IPS DF 6.9 (cell line): ENCODE data around the gene NPC1.
"Not testable (repeated sequence)": the region's sequence is repeated elsewhere in the genome, so short reads cannot be mapped to it uniquely, and the experiment has no call there.

ENCODE experiments used
- DNase-seq: peaks from one replicate; pipeline ENCODE4 v3.0.0-alpha.2; 2013; ENCODE audit warnings: low read depth, low spot score
- H3K27ac ChIP-seq: one replicate; pipeline ENCODE4 v1.5.1; 2013; ENCODE audit warnings: low read length, control low read depth
- H3K27me3 ChIP-seq: 2 replicates; pipeline ENCODE4 v1.6.1; 2013; ENCODE audit warnings: mild to moderate bottlenecking, low read length; ENCODE audit not compliant: control insufficient read depth, insufficient read depth
- H3K36me3 ChIP-seq: 2 replicates; pipeline ENCODE4 v1.6.1; 2013; ENCODE audit warnings: low read length; ENCODE audit not compliant: control insufficient read depth, insufficient read depth
- H3K4me1 ChIP-seq: 2 replicates; pipeline ENCODE4 v1.6.1; 2013; ENCODE audit warnings: low read length; ENCODE audit not compliant: control insufficient read depth, insufficient read depth
- H3K4me3 ChIP-seq: 2 replicates; pipeline ENCODE4 v1.5.1; 2013; ENCODE audit warnings: mild to moderate bottlenecking, low read length
- H3K9me3 ChIP-seq: 2 replicates; pipeline ENCODE4 v1.6.1; 2013; ENCODE audit warnings: low read length, inconsistent platforms; ENCODE audit not compliant: control insufficient read depth, insufficient read depth
- WGBS: extraction: QIAGEN DNeasy Blood & Tissue Kit; methylation state at CpG from one replicate; pipeline ENCODE4 v1.1.7; 2013; ENCODE audit warnings: mixed read lengths, missing lambda C conversion rate; ENCODE audit not compliant: insufficient read length, insufficient coverage; 5-methylcytosine and 5-hydroxymethylcytosine counted together

The NPC1 gene

GRCh38 chr18:23524213-23524707 lies 62.0 kb downstream of the NPC1 start:
- Histone ChIP-seq H3K9me3 (no peaks in the 10 kb centered on the region), H3K27ac (no peak overlapping the region), H3K4me1 (0 out of 2 replicates have a peak, but pooled peaks cover 1% of the 10 kb centered on the region), H3K27me3 (no peaks in the 10 kb centered on the region), H3K36me3 (peaks cover 12% of the 10 kb centered on the region), H3K4me3 (no peak overlapping the region)
- no CpG with 5 or more reads among the region's 14 CpGs for WGBS
- DNase-seq: no peak

- peaks cover 14% of the 10 kb centered on the region for H3K36me3 ChIP-seq
- no peaks in the 10 kb centered on the region for H3K27me3 ChIP-seq
- no CpG with 5 or more reads among the region's 12 CpGs for WGBS
- H3K4me3 ChIP-seq: no peak overlapping the region
- 0 out of 2 replicates have a peak, but pooled peaks cover 1% of the 10 kb centered on the region for H3K4me1 ChIP-seq
- no peak for DNase-seq
- H3K27ac ChIP-seq: no peak overlapping the region
- no peaks in the 10 kb centered on the region for H3K9me3 ChIP-seq
Measured at GRCh38 chr18:23523429-23524212, 62.7 kb downstream of the NPC1 start.

DNA sequence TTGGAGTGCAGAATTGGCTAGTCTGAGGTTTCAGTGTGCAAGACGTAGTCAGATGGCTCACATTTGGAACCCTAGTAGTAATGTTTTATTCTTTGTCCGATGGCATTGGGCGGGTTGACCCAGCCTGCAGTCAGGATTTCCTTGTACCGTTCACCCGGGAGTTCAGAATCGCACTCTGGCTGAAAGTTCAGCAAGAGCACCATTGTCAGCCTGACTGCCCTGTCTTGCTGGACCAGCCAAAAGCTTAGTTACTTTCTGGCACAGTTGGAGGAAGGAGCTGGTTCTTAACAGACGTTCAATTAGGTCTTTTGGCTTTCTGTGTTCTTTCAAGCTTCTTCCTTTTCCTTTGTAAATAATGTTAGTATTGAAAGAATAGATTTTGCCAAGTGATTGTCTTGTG lies 64.4 kb downstream of the NPC1 start:
- Histone ChIP-seq H3K4me3 (no peak overlapping the region), H3K27me3 (no peaks in the 10 kb centered on the region), H3K36me3 (peaks cover 14% of the 10 kb centered on the region), H3K9me3 (no peaks in the 10 kb centered on the region), H3K4me1 (0 out of 2 replicates have a peak, but pooled peaks cover 1% of the 10 kb centered on the region), H3K27ac (no peak overlapping the region)
- no peak for DNase-seq
- WGBS: no CpG with 5 or more reads among the region's 7 CpGs

DNA sequence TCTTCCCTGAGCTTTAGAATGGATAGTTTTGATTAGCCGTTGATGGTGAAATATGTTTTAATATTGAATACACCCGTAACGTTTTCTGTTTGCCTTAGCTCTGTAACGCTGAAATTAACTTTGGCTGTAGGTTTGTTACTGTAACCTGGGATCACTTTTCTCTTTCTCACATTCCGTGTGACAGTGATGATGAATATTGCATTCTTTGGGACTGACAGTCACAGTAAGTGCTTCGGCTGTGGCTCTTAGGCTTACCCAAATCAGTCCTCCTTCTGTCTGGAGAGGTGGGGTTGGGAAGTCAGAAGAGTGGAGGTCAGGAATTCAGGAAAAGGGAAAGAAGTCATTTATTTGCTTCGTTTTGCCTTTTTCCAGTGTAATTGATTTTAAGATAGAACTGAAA lies 65.0 kb downstream of the NPC1 start:
- no peaks in the 10 kb centered on the region for H3K9me3 ChIP-seq
- DNase-seq: no peak
- no peak overlapping the region for H3K4me3 ChIP-seq
- no peaks in the 10 kb centered on the region for H3K27me3 ChIP-seq
- H3K27ac ChIP-seq: no peak overlapping the region
- peaks cover 14% of the 10 kb centered on the region for H3K36me3 ChIP-seq
- no CpG with 5 or more reads among the region's 7 CpGs for WGBS
- 0 out of 2 replicates have a peak, but pooled peaks cover 1% of the 10 kb centered on the region for H3K4me1 ChIP-seq

GRCh38 chr18:23519734-23520133 lies 66.6 kb downstream of the NPC1 start:
- no CpG with 5 or more reads among the region's 4 CpGs for WGBS
- H3K4me1 ChIP-seq: 0 out of 2 replicates have a peak, but pooled peaks cover 1% of the 10 kb centered on the region
- no peak for DNase-seq
- no peaks in the 10 kb centered on the region for H3K9me3 ChIP-seq
- H3K4me3 ChIP-seq: no peak overlapping the region
- H3K36me3 ChIP-seq: peaks cover 14% of the 10 kb centered on the region
- H3K27ac ChIP-seq: no peak overlapping the region
- H3K27me3 ChIP-seq: no peaks in the 10 kb centered on the region

DNA sequence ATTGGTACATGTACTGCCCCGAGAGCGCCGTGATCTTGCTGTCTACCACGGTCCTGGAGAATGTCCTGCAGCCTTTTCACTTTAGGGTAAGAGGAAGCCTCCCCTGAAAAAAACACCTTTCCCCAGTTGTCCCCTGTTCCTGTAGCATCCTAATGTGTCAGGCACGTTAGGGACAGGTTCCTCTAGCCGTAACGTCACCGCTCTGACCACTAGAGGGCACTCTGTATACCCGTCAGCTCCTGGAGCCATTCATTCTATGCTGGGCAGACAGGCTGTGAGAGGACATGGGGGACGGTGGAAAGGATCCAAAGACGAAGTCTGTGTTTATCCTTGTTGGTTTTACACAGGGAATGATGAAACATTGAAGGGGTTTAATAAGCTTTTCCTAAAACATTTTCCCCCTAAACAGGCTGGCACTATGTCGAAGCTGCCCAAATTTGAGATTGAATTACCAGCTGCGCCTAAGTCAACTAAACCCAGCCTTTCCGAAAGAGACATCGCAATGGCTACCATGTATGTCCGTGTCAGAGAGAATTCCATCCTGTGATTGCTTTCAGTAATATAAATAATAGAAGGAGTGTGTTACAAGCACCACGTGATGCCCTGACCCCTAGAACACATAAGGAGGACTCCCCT lies 70.3 kb downstream of the NPC1 start:
- no peak overlapping the region for H3K27ac ChIP-seq
- H3K36me3 ChIP-seq: peaks cover 4% of the 10 kb centered on the region; the same call in 1 of the 2 replicates
- H3K9me3 ChIP-seq: no peaks in the 10 kb centered on the region
- no peaks in the 10 kb centered on the region for H3K27me3 ChIP-seq
- peak; percentile 78 for DNase-seq
- H3K4me1 ChIP-seq: no peaks in the 10 kb centered on the region
- no peak overlapping the region for H3K4me3 ChIP-seq
- WGBS: no CpG with 5 or more reads among the region's 17 CpGs

DNA sequence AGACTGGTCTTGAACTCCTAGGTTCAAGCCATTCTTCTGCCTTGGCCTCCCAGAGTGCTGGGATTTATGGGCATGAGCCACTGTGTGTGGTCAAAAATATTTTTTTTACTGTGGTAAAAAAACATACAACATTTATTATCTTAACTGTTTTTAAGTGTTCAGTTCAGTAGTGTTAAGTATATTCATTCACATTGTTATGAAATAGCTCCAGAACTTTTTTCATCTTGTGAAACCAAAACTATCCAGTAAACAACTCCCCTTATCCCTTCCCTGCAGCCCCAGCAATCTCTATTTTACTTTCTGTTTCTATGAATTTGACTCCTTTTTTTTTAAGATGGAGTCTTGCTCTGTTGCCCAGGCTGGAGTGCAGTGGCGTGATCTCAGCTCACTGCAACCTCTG lies 73.7 kb downstream of the NPC1 start:
- Histone ChIP-seq H3K4me3 (no peak overlapping the region), H3K9me3 (no peaks in the 10 kb centered on the region), H3K27ac (no peak overlapping the region), H3K27me3 (no peaks in the 10 kb centered on the region), H3K4me1 (no peaks in the 10 kb centered on the region; the same call in 1 of the 2 replicates), H3K36me3 (peaks cover 3% of the 10 kb centered on the region; the same call in 1 of the 2 replicates)
- DNase-seq: no peak
- WGBS: no CpG with 5 or more reads among the region's 1 CpG

GRCh38 chr18:23512216-23512615 lies 74.1 kb downstream of the NPC1 start:
- not testable (repeated sequence) for H3K4me3 ChIP-seq, DNase-seq, H3K9me3 ChIP-seq, H3K27me3 ChIP-seq, H3K27ac ChIP-seq, H3K4me1 ChIP-seq, H3K36me3 ChIP-seq
- WGBS: no CpG with 5 or more reads among the region's 7 CpGs

GRCh38 chr18:23510923-23511322 lies 75.4 kb downstream of the NPC1 start:
- not testable (repeated sequence) for H3K27me3 ChIP-seq, H3K27ac ChIP-seq, H3K4me1 ChIP-seq, H3K9me3 ChIP-seq, DNase-seq, H3K4me3 ChIP-seq, H3K36me3 ChIP-seq
- no CpG with 5 or more reads among the region's 2 CpGs for WGBS

- H3K27ac ChIP-seq: no peak overlapping the region
- H3K9me3 ChIP-seq: no peaks in the 10 kb centered on the region
- H3K4me3 ChIP-seq: no peak overlapping the region
- H3K27me3 ChIP-seq: no peaks in the 10 kb centered on the region
- H3K4me1 ChIP-seq: no peaks in the 10 kb centered on the region; the same call in 1 of the 2 replicates
- H3K36me3 ChIP-seq: 0 out of 2 replicates have a peak, but pooled peaks cover 3% of the 10 kb centered on the region
- no CpG with 5 or more reads among the region's 6 CpGs for WGBS
- DNase-seq: no peak
Measured at GRCh38 chr18:23506393-23506792, 79.9 kb downstream of the NPC1 start.
